Posterior cingulate gyrus (tissue), 11 donors: Measurements from ENCODE around the gene NFKBIB.
"Not testable (repeated sequence)": the region's sequence is repeated elsewhere in the genome, so short reads cannot be mapped to it uniquely, and the experiment has no call there.

Experiments
- DNase-seq, 10 donors: peaks; one replicate each; pipeline versions ENCODE4 v3.0.0 to v3.0.0-alpha.2; 2020 to 2021; ENCODE audit warnings: mixed read lengths in 3 of 10
- intact Hi-C: fragments of 100-400 bp; cut with DNase I; formaldehyde crosslinking; loops from one replicate; pipeline ENCODE4 v1.15.1; 2023

NFKBIB gene

GRCh38 chr19:38873400-38873799 lies 26.4 kb upstream of the NFKBIB start:
- intact Hi-C loops, DNase-seq: not testable (repeated sequence)

GRCh38 chr19:38875656-38876395 lies 23.9 kb upstream of the NFKBIB start:
- DNase-seq: peak in 2 of 10 donors; percentile 43 to 55
- intact Hi-C loops: no loop called here

- intact Hi-C loops: no loop called here
Measured at GRCh38 chr19:38877781-38878574, 21.8 kb upstream of the NFKBIB start, which contains the start of gene RINL. TSS of gene RINL (minus strand) at chr19:38878275. CDS start at chr19:38876742, 1,533 bp downstream.

GRCh38 chr19:38878575-38879399 lies 21.0 kb upstream of the NFKBIB start:
- DNase-seq: peak in 2 of 10 donors; percentile 70 to 73
- intact Hi-C loops: no loop called here

More at GRCh38 chr19:38877781-38878574, 21.8 kb upstream of the NFKBIB start, which contains the start of gene RINL:
- DNase-seq: peak in 3 of 10 donors; percentile 55 to 76 (median 65)

GRCh38 chr19:38879400-38879751 lies 20.4 kb upstream of the NFKBIB start:
- peak in 1 of 10 donors; percentile 76 for DNase-seq
- intact Hi-C loops: no loop called here

DNA sequence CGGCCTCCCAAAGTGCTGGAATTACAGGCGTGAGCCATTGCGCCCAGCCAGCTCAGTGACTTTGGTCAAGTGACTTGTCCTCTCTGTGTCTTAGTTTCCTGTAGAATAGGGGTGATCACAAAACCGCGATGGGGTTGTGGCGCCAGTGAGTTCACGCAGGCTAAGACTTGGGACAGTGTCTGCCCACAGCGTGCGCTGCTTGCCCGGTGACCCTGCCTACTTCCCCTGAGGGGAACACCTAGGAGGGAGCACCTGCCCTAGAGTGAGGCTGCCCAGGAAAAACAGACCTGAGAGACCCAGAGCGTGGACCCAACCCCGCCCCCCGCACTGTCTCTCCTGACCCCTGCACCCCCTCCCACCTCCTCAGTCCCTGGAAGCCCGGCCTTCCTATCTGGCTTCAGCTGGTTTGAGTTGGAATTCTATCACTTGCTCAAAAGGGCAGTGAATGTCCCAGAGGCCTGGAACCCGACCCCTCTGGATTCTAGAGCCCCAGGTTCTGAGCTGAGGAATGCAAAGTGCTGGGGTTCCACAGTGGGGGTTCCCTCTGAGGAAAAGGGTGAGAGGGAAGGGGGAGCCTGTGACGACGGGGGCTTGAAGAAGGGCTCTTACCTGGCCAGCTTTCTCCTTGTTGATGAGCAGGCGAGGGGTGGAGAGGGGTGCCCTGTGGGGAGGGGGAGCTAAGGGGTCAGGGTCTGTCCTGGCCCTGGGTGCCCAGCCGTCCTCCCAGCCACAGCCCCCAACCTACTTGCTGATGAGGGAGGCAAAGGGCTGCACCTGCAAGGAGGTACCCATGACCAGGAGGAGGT lies 19.5 kb upstream of the NFKBIB start:
- intact Hi-C loops: no loop called here

DNA sequence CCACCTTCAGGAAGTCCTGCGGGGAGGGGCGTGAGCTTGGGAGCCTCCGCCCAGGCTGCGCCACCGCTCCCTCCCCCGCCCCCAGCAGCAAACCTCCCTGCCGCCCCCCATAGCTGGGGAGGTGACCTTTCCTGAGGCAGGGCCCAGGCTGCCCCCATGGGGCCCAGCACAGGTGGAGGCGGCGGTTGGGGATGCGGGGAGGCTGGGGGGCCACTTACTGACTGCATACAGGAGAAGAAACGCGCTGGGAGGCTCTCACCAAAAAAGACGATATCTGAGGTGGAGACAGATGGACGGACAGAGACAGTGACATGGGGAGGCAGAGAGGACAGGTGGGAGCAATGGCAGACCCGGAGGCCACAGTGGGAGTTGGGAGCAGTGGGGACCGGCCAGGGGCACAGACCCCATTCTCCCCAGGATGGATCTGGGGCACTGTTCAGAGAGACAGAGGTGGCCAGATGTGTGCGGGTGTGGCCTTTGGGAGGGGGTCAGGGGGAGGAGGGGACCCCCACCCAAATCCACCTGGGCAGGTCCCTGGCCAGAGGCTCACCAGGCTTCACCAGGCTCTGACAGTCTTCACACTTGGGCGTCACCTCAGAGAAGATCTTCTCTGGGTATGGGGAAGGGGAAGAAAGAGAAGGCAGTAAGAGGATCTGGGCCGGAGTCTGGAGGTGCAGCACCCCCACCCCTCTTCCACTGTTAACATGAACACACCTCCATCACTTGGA lies 18.7 kb upstream of the NFKBIB start:
- intact Hi-C loops: no loop called here
- peak in 2 of 10 donors; percentile 42 to 70 for DNase-seq

More for the DNA sequence above, 19.5 kb upstream of the NFKBIB start:
- peak in 2 of 10 donors; percentile 61 to 70 for DNase-seq

GRCh38 chr19:38883286-38883685 lies 16.5 kb upstream of the NFKBIB start:
- no peak for DNase-seq
- intact Hi-C loops: no loop called here

DNA sequence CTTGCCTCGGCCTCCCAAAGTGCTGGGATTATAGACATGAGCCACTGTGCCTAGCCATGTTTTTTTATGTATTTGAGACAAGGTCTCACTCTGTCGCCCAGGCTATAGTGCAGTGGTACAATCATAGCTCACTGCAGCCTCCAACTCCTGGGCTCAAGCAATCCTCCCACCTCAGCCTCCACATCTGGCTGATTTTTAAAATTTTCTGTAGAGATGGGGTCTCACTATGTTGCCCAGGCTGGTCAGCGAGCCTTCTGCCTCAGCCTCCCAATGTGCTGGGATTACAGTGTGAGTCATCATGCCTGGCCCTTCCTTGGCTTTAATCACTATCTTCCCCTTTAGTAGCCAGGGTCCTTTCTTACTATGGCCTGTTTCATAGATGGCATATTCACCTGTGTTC lies 15.1 kb upstream of the NFKBIB start:
- DNase-seq, intact Hi-C loops: not testable (repeated sequence)

GRCh38 chr19:38888876-38889275 lies 10.9 kb upstream of the NFKBIB start:
- peak in 8 of 10 donors; percentile 20 to 94 (median 54) for DNase-seq
- intact Hi-C loops: no loop called here

DNA sequence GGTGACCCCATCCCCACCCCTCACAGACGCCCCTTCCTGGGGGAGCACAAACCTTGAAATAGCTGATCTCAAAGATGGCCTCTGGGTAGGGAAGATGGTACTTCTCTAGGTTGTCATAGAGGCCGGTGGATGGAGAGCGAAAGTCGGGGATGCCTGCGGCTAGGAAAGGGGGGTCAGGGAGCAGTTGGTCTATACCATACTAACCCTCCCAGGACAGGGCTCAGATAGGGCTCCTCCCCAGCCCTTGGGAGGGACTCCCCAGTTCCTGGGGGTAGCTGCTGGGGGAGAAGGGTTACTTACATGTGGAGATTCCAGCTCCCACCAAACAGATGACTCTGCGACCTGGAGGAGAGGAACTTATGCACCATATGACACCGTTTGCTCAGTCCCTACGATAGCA lies 10.0 kb upstream of the NFKBIB start:
- DNase-seq: peak in 1 of 10 donors; percentile 20
- intact Hi-C loops: no loop called here

GRCh38 chr19:38890686-38891085 lies 9.1 kb upstream of the NFKBIB start:
- peak in 1 of 10 donors; percentile 35 for DNase-seq
- intact Hi-C loops: no loop called here

- intact Hi-C loops: no loop called here
- DNase-seq: peak in 8 of 10 donors; percentile 22 to 92 (median 50)
Measured at GRCh38 chr19:38891771-38892170, 8.0 kb upstream of the NFKBIB start.

DNA sequence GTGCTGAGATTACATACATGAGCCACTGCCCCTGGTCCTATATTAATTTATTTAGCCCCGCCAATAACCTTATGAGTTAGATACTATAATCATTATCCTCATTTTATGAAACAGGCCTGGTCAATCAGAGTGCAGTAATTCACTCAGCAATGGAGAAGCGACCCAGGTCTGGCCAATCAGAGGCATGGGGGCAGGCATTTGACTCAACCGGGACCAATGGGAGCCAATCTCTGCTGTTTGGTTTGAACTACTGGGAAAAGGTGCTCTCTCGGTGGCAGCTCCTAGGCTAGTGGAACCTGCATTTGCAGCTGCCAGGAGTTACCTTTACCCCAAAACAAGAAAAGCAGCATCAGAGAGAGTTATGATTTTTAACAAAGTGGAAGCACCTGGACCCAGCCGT lies 6.9 kb upstream of the NFKBIB start:
- intact Hi-C loops: no loop called here
- DNase-seq: peak in 1 of 10 donors; percentile 8

DNA sequence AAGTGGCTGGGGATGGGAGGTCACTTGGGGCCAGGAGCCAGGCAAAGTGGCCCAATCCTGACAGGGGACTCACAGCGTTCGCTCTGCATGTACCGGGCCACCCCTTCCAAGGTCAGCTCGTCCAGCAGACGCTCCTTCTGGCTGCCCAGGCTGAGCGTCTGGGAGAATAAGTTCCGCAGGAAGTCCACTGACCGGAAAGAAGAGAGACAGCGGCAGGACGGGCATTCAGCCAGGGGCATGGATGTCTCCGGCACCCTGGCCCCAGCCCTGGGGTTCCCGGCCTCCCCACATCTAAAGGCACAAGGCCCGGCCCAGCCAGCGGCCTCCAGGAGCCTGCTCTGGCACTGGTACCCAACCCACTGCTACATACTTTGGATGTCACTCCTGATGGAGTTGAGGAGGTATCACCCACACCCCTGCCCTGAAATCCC lies 6.4 kb upstream of the NFKBIB start:
- peak in 1 of 10 donors; percentile 58 for DNase-seq
- intact Hi-C loops: no loop called here

- intact Hi-C loops: no loop called here
Measured at GRCh38 chr19:38894968-38895367, 4.8 kb upstream of the NFKBIB start.

DNA sequence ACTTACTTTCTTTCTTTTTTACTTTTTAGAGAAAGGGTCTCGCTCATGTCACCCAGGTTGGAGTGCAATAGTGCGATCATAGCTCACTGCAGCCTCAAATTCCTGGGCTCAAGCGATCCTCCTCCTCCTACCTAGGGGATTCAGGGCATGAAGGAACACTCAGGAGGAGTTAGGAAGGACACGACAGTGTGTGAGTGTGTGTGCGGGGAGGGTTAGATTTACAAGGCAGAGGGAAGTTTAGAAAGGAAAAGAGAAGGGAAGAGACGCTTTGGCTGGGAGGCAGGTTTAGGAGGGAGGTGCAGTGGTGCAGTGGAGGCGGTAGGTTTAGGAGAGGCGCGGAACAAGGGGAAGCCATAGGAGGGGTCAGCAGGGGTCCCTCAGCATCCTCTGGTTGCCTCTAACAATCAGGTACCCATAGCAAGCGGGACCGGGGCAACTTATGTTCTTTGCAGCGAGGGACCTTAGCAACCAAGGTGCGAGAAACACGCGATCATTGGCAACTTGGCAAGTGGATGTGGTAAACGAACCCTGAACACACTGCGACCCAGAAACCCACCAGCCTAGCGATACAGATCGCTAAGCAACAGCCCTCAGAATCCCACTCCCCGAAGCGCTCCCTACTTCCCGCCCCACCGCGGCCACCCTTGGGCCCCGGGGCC lies 852 bp upstream of the NFKBIB start:
- DNase-seq: no peak
- intact Hi-C loops: loop anchor here (1.0 to 2.0 kb wide), 2 partner anchors 32 to 47 kb away; partner anchors contain the start of genes MRPS12 and SARS2

More at GRCh38 chr19:38894968-38895367, 4.8 kb upstream of the NFKBIB start:
- no peak for DNase-seq

DNA sequence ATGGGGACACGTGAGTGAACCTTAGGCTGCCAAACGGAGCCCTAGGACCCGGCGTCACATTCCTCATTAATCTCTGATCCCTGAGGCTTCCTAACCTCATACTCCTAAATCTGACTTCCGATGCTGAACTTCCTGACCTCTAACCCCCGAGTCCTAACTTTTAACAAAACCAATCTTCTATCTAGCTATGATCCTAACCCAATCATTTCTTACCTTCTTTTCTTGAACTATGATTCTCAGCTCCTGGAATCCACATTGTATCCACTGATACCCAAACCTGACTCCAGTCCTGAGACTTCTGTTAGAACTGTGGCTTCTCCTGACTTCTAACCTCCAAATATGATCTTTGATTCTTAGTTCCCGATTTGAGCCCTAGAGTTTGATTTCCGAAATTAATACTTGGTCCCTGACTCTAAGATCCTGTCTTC lies 447 bp downstream of the NFKBIB start:
- intact Hi-C loops: no loop called here
- DNase-seq: no peak
